CD4-positive, alpha-beta T cell (primary cell): ENCODE results near the gene SCAPER. TPM values are rescaled to one million over a fixed set of nuclear protein-coding genes. Genes with fewer than 3 reads are reported as not detected.

Experiments used
- ATAC-seq: fragments of 200-7000 bp; cut with Tn5 transposase; one replicate; pipeline ENCODE4 v1.10.0; 2022; ENCODE audit warnings: mild to moderate bottlenecking; ENCODE audit not compliant: poor library complexity
- CTCF ChIA-PET: fragments of 350-600 bp; sonication (Branson Sonifier 250); formaldehyde crosslinking; loops from one replicate; lab custom pipeline; 2021; ENCODE audit warnings: antibody characterized with exemption, inconsistent platforms; lab: Charles Lee
- POLR2A ChIA-PET: fragments of 350-600 bp; sonication (Branson Sonifier 250); formaldehyde crosslinking; loops from one replicate; lab custom pipeline; 2021; ENCODE audit warnings: antibody characterized with exemption, inconsistent platforms; lab: Charles Lee
- DNase-seq, 14 experiments: peaks; one replicate each; pipeline ENCODE4 v3.0.0-alpha.2; 2013 to 2020; ENCODE audit warnings: mixed read lengths in 2 of 14
- H3K27ac ChIP-seq, 2 donors: one replicate each; pipeline versions ENCODE4 v1.5.1 to v1.7.0; 2013; ENCODE audit warnings: low read length in 2 of 2, low read depth in 1 of 2, mild to moderate bottlenecking in 1 of 2
- H3K27me3 ChIP-seq, 2 experiments: 1 replicate in 1 of 2; 2 replicates in 1 of 2; pipeline versions ENCODE4 v1.6.1 to v1.7.0; 2013; ENCODE audit warnings: low read length in 2 of 2, control low read depth in 1 of 2, mild to moderate bottlenecking in 1 of 2, moderate library complexity in 1 of 2; ENCODE audit not compliant: insufficient read depth in 2 of 2, control insufficient read depth in 1 of 2
- H3K36me3 ChIP-seq: one replicate; pipeline ENCODE4 v1.6.1; 2013; ENCODE audit warnings: low read length, control low read depth; ENCODE audit not compliant: insufficient read depth
- H3K4me1 ChIP-seq: one replicate; pipeline ENCODE4 v1.6.1; 2013; ENCODE audit warnings: low read length, control low read depth; ENCODE audit not compliant: insufficient read depth
- H3K4me3 ChIP-seq: one replicate; pipeline ENCODE4 v1.5.1; 2013; ENCODE audit warnings: mild to moderate bottlenecking, low read length, moderate library complexity
- H3K9me3 ChIP-seq, 2 experiments: 1 replicate in 1 of 2; 2 replicates in 1 of 2; pipeline versions ENCODE4 v1.6.1 to v1.7.0; 2013; ENCODE audit warnings: low read length in 2 of 2, mild to moderate bottlenecking in 2 of 2, control low read depth in 1 of 2, moderate library complexity in 1 of 2; ENCODE audit not compliant: control insufficient read depth in 1 of 2, insufficient read depth in 1 of 2
- H3K27ac Mint-ChIP-seq: one replicate; pipeline ENCODE4 v1.8.0; 2020; ENCODE audit warnings: mixed read lengths
- H3K27me3 Mint-ChIP-seq: one replicate; pipeline ENCODE4 v1.8.0; 2021; ENCODE audit warnings: mixed read lengths
- H3K36me3 Mint-ChIP-seq: one replicate; pipeline ENCODE4 v1.8.0; 2021; ENCODE audit warnings: low read depth, mixed read lengths
- H3K4me1 Mint-ChIP-seq: one replicate; pipeline ENCODE4 v1.8.0; 2021; ENCODE audit warnings: low read depth, mixed read lengths
- H3K4me3 Mint-ChIP-seq: one replicate; pipeline ENCODE4 v1.8.0; 2020; ENCODE audit warnings: mild to moderate bottlenecking, mixed read lengths
- H3K9me3 Mint-ChIP-seq: one replicate; pipeline ENCODE4 v1.8.0; 2020; ENCODE audit warnings: mixed read lengths
- intact Hi-C, 2 experiments: fragments of 100-400 bp; cut with DNase I in 1 of 2; cut with micrococcal nuclease in 1 of 2; formaldehyde crosslinking; loops; one replicate each; pipeline versions ENCODE4 v1.15.1 to v1.9.0; 2023 to 2025; cut with DNase I, micrococcal nuclease
- total RNA-seq, 174 experiments: library from RNA in 2 of 174; stranded (reverse) in 2 of 174; gene quantifications; one replicate each; pipeline ENCODE4 v1.2.3 and lab custom pipeline; 2021 to 2026
- TF ChIP-seq, protein P1 (sequence below): fragments of 200-600 bp; IDR thresholded peaks from one replicate; pipeline ENCODE4 v1.8.0; 2022; ENCODE audit warnings: antibody characterized with exemption, mild to moderate bottlenecking

The SCAPER gene
- total RNA-seq, 2 experiments from 2014 or later, result 40.3 to 41.2 TPM

- no peak overlapping the region for H3K4me3 ChIP-seq
- no peaks in the 10 kb centered on the region for H3K4me1 Mint-ChIP-seq
- CTCF ChIA-PET, result no interaction called here
- peaks cover 0 to under 1% of the 10 kb centered on the region in 2 experiments for H3K9me3 ChIP-seq
- H3K36me3 Mint-ChIP-seq, result peaks cover 12% of the 10 kb centered on the region
- ATAC-seq (no peak), DNase-seq (no peak)
- peaks cover 2% of the 10 kb centered on the region for H3K9me3 Mint-ChIP-seq
- no peak overlapping the region for H3K27ac Mint-ChIP-seq
- TF ChIP-seq, protein P1, sequence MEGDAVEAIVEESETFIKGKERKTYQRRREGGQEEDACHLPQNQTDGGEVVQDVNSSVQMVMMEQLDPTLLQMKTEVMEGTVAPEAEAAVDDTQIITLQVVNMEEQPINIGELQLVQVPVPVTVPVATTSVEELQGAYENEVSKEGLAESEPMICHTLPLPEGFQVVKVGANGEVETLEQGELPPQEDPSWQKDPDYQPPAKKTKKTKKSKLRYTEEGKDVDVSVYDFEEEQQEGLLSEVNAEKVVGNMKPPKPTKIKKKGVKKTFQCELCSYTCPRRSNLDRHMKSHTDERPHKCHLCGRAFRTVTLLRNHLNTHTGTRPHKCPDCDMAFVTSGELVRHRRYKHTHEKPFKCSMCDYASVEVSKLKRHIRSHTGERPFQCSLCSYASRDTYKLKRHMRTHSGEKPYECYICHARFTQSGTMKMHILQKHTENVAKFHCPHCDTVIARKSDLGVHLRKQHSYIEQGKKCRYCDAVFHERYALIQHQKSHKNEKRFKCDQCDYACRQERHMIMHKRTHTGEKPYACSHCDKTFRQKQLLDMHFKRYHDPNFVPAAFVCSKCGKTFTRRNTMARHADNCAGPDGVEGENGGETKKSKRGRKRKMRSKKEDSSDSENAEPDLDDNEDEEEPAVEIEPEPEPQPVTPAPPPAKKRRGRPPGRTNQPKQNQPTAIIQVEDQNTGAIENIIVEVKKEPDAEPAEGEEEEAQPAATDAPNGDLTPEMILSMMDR, result no peak
- H3K27ac ChIP-seq, result no peak overlapping the region
- H3K27me3 ChIP-seq, result no peaks in the 10 kb centered on the region
- no peaks in the 10 kb centered on the region for H3K27me3 Mint-ChIP-seq
- intact Hi-C loops, result no loop called here
- H3K4me3 Mint-ChIP-seq, result no peak overlapping the region
- POLR2A ChIA-PET, result no interaction called here
- peaks cover 2% of the 10 kb centered on the region for H3K36me3 ChIP-seq
- no peaks in the 10 kb centered on the region for H3K4me1 ChIP-seq
These were observed 358.3 kb downstream of the SCAPER start for GRCh38 chr15:76546805-76547204.

DNA sequence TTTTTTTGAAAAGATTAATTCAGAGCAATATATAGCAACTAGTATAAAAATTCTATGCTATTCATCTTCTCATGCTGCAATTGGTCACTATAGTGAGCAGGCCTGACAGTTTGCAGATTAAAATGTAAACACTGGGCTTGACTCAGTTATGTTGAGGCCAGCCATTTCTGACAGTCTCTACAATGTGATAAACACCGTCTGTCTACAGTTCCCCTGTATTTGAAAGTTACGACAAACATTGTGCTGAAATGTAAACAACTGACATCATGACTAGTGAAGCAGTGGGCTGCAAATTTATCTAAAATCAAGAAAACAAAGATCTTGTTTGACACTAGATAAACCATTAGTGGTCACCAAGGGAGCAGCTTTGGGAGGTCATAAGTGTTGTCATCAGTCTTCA is 371.1 kb downstream of the SCAPER start:
- Mint-ChIP-seq H3K4me3 (no peak overlapping the region), H3K9me3 (peaks cover 2% of the 10 kb centered on the region), H3K27me3 (no peaks in the 10 kb centered on the region), H3K27ac (no peak overlapping the region), H3K36me3 (peaks cover 8% of the 10 kb centered on the region), H3K4me1 (no peaks in the 10 kb centered on the region)
- CTCF ChIA-PET, result no interaction called here
- H3K36me3 ChIP-seq, result peaks cover 3% of the 10 kb centered on the region
- H3K4me3 ChIP-seq, result no peak overlapping the region
- ATAC-seq (no peak), DNase-seq (no peak)
- no peaks in the 10 kb centered on the region for H3K9me3 ChIP-seq
- no peaks in the 10 kb centered on the region for H3K4me1 ChIP-seq
- H3K27ac ChIP-seq, result no peak overlapping the region
- POLR2A ChIA-PET, result no interaction called here
- intact Hi-C loops, result no loop called here
- TF ChIP-seq, protein P1, result no peak
- H3K27me3 ChIP-seq, result no peaks in the 10 kb centered on the region

GRCh38 chr15:76533060-76533820 is 371.9 kb downstream of the SCAPER start:
- peaks cover 3% of the 10 kb centered on the region for H3K36me3 ChIP-seq
- H3K27me3 ChIP-seq, result no peaks in the 10 kb centered on the region
- Mint-ChIP-seq H3K4me1 (no peaks in the 10 kb centered on the region), H3K27ac (no peak overlapping the region), H3K36me3 (peaks cover 3% of the 10 kb centered on the region), H3K4me3 (no peak overlapping the region), H3K27me3 (no peaks in the 10 kb centered on the region), H3K9me3 (no peaks in the 10 kb centered on the region)
- H3K4me3 ChIP-seq, result no peak overlapping the region
- intact Hi-C loops, result no loop called here
- POLR2A ChIA-PET, result no interaction called here
- no peaks in the 10 kb centered on the region for H3K4me1 ChIP-seq
- ATAC-seq, result no peak
- peak in 1 of 14 experiments; percentile 18 for DNase-seq
- H3K27ac ChIP-seq, result no peak overlapping the region
- no peaks in the 10 kb centered on the region for H3K9me3 ChIP-seq
- TF ChIP-seq, protein P1, result no peak
- CTCF ChIA-PET, result interaction anchor here (1.0 kb wide), 1 partner anchor 14 kb away, joined by 3 read pairs; no protein-coding TSS in a partner anchor
